ENCODE data around the gene TUBB.

DNA sequence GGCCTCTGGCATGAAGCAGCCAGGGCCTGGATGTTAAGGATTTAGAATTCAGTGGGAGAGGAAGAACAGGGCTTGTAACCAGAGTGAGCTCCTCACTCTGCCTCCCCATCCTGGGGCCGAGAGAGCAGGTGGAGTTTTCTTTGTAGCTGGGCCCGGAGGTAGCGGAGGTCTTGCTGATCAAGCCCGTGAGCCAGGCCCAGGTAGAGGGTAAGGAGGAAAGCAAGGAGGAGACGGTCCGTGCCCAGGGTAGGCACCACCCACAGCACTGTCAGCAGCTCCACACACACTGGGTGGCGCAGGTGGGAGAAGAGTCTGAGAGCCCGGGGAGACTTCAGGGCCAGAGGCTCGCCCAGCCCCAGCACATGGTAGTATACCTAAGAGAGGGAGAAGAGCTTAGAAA, 31.6 kb upstream of the TUBB start:
- TF ChIP-seq RAD21 (IDR thresholded peaks at IDR 0.05; ENCODE audit: low read depth) (no peak), TEAD4 (IDR thresholded peaks at IDR 0.05) (no peak), EP300 (IDR thresholded peaks at IDR 0.05; ENCODE audit: borderline replicate concordance) (no peak), TCF12 (IDR thresholded peaks at IDR 0.05; ENCODE audit: low read depth) (no peak), CEBPB (IDR thresholded peaks at IDR 0.05) (no peak), TAF1 (IDR thresholded peaks at IDR 0.05; ENCODE audit: low read depth) (no peak), YY1 (IDR thresholded peaks at IDR 0.05; ENCODE audit: low read depth) (no peak)
- TF ChIP-seq, protein P1, sequence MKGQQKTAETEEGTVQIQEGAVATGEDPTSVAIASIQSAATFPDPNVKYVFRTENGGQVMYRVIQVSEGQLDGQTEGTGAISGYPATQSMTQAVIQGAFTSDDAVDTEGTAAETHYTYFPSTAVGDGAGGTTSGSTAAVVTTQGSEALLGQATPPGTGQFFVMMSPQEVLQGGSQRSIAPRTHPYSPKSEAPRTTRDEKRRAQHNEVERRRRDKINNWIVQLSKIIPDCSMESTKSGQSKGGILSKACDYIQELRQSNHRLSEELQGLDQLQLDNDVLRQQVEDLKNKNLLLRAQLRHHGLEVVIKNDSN (IDR thresholded peaks at IDR 0.05): no peak
- TF ChIP-seq, protein P2, sequence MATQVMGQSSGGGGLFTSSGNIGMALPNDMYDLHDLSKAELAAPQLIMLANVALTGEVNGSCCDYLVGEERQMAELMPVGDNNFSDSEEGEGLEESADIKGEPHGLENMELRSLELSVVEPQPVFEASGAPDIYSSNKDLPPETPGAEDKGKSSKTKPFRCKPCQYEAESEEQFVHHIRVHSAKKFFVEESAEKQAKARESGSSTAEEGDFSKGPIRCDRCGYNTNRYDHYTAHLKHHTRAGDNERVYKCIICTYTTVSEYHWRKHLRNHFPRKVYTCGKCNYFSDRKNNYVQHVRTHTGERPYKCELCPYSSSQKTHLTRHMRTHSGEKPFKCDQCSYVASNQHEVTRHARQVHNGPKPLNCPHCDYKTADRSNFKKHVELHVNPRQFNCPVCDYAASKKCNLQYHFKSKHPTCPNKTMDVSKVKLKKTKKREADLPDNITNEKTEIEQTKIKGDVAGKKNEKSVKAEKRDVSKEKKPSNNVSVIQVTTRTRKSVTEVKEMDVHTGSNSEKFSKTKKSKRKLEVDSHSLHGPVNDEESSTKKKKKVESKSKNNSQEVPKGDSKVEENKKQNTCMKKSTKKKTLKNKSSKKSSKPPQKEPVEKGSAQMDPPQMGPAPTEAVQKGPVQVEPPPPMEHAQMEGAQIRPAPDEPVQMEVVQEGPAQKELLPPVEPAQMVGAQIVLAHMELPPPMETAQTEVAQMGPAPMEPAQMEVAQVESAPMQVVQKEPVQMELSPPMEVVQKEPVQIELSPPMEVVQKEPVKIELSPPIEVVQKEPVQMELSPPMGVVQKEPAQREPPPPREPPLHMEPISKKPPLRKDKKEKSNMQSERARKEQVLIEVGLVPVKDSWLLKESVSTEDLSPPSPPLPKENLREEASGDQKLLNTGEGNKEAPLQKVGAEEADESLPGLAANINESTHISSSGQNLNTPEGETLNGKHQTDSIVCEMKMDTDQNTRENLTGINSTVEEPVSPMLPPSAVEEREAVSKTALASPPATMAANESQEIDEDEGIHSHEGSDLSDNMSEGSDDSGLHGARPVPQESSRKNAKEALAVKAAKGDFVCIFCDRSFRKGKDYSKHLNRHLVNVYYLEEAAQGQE (IDR thresholded peaks at IDR 0.05; ENCODE audit: low read depth): no peak
- TF ChIP-seq, protein P3, sequence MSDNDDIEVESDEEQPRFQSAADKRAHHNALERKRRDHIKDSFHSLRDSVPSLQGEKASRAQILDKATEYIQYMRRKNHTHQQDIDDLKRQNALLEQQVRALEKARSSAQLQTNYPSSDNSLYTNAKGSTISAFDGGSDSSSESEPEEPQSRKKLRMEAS (IDR thresholded peaks at IDR 0.05): no peak
